ENCODE data around the gene GCH1. TPM values are rescaled to one million over a fixed set of nuclear protein-coding genes. Genes with fewer than 3 reads are reported as not detected.
"Not testable (repeated sequence)": the region's sequence is repeated elsewhere in the genome, so short reads cannot be mapped to it uniquely, and the experiment has no call there.

Gene GCH1
- total RNA-seq, 1 experiment from 2014 or later: 7.7 TPM

GRCh38 chr14:54916101-54916500 is 13.5 kb upstream of the GCH1 start:
- TF ChIP-seq CTCF (conservative IDR thresholded peaks at IDR 0.05; ENCODE audit: low read depth, low read length): no peak
- no peak for TF ChIP-seq EZH2 (IDR thresholded peaks at IDR 0.05; ENCODE audit: borderline replicate concordance, low read depth, low read length, poor library complexity, severe bottlenecking)
- intact Hi-C loops (cut with micrococcal nuclease; ENCODE audit: unreplicated experiment): no loop called here
- CTCF ChIA-PET: no interaction called here
- POLR2A ChIA-PET (ENCODE audit: low non-redundant PET): interaction anchor here (0.5 kb wide), 1 partner anchor 10 kb away, joined by 3 read pairs; no protein-coding TSS in a partner anchor
- no peak for DNase-seq (ENCODE audit: low spot score)
- no TSS peak for BruUV-seq (replicated peaks)
- Histone ChIP-seq H3K27ac (ENCODE audit: low read depth, low read length, poor library complexity, severe bottlenecking) (no peak overlapping the region), H3K4me1 (ENCODE audit: insufficient read depth, low read length, poor library complexity, severe bottlenecking) (no peaks in the 10 kb centered on the region), H3K4me3 (ENCODE audit: low read depth, low read length, poor library complexity, severe bottlenecking) (no peak overlapping the region), H3K9me3 (ENCODE audit: low read depth, low read length, poor library complexity, severe bottlenecking) (no peaks in the 10 kb centered on the region), H3K36me3 (ENCODE audit: insufficient read depth, low read length, poor library complexity, severe bottlenecking) (no peaks in the 10 kb centered on the region), H3K27me3 (replicated peaks; ENCODE audit: insufficient read depth, low read depth, low read length, poor library complexity) (no peaks in the 10 kb centered on the region)

GRCh38 chr14:54909817-54910558 is 7.4 kb upstream of the GCH1 start:
- POLR2A ChIA-PET (ENCODE audit: low non-redundant PET): no interaction called here
- no peak for DNase-seq (ENCODE audit: low spot score)
- H3K27ac ChIP-seq (ENCODE audit: low read depth, low read length, poor library complexity, severe bottlenecking): no peak overlapping the region
- no TSS peak for BruUV-seq (replicated peaks)
- H3K27me3 ChIP-seq (replicated peaks; ENCODE audit: insufficient read depth, low read depth, low read length, poor library complexity): no peaks in the 10 kb centered on the region
- no peak overlapping the region for H3K4me3 ChIP-seq (ENCODE audit: low read depth, low read length, poor library complexity, severe bottlenecking)
- H3K36me3 ChIP-seq (ENCODE audit: insufficient read depth, low read length, poor library complexity, severe bottlenecking): no peaks in the 10 kb centered on the region
- intact Hi-C loops (cut with micrococcal nuclease; ENCODE audit: unreplicated experiment): no loop called here
- TF ChIP-seq CTCF (conservative IDR thresholded peaks at IDR 0.05; ENCODE audit: low read depth, low read length) (no peak), EZH2 (IDR thresholded peaks at IDR 0.05; ENCODE audit: borderline replicate concordance, low read depth, low read length, poor library complexity, severe bottlenecking) (no peak)
- H3K4me1 ChIP-seq (ENCODE audit: insufficient read depth, low read length, poor library complexity, severe bottlenecking): no peaks in the 10 kb centered on the region
- CTCF ChIA-PET: no interaction called here
- H3K9me3 ChIP-seq (ENCODE audit: low read depth, low read length, poor library complexity, severe bottlenecking): no peaks in the 10 kb centered on the region

GRCh38 chr14:54908973-54909372 is 6.3 kb upstream of the GCH1 start:
- BruUV-seq (replicated peaks); DNase-seq (ENCODE audit: low spot score); intact Hi-C loops (cut with micrococcal nuclease; ENCODE audit: unreplicated experiment); POLR2A ChIA-PET (ENCODE audit: low non-redundant PET); H3K27ac ChIP-seq (ENCODE audit: low read depth, low read length, poor library complexity, severe bottlenecking); H3K9me3 ChIP-seq (ENCODE audit: low read depth, low read length, poor library complexity, severe bottlenecking); CTCF ChIA-PET; H3K36me3 ChIP-seq (ENCODE audit: insufficient read depth, low read length, poor library complexity, severe bottlenecking); H3K27me3 ChIP-seq (replicated peaks; ENCODE audit: insufficient read depth, low read depth, low read length, poor library complexity); H3K4me3 ChIP-seq (ENCODE audit: low read depth, low read length, poor library complexity, severe bottlenecking); H3K4me1 ChIP-seq (ENCODE audit: insufficient read depth, low read length, poor library complexity, severe bottlenecking): not testable (repeated sequence)

GRCh38 chr14:54908190-54908589 is 5.6 kb upstream of the GCH1 start:
- no peak overlapping the region for H3K27ac ChIP-seq (ENCODE audit: low read depth, low read length, poor library complexity, severe bottlenecking)
- BruUV-seq (replicated peaks): no TSS peak
- TF ChIP-seq EZH2 (IDR thresholded peaks at IDR 0.05; ENCODE audit: borderline replicate concordance, low read depth, low read length, poor library complexity, severe bottlenecking) (no peak), CTCF (conservative IDR thresholded peaks at IDR 0.05; ENCODE audit: low read depth, low read length) (no peak)
- H3K36me3 ChIP-seq (ENCODE audit: insufficient read depth, low read length, poor library complexity, severe bottlenecking): no peaks in the 10 kb centered on the region
- DNase-seq (ENCODE audit: low spot score): no peak
- ChIA-PET POLR2A (ENCODE audit: low non-redundant PET) (no interaction called here), CTCF (no interaction called here)
- H3K4me3 ChIP-seq (ENCODE audit: low read depth, low read length, poor library complexity, severe bottlenecking): no peak overlapping the region
- intact Hi-C loops (cut with micrococcal nuclease; ENCODE audit: unreplicated experiment): no loop called here
- no peaks in the 10 kb centered on the region for H3K4me1 ChIP-seq (ENCODE audit: insufficient read depth, low read length, poor library complexity, severe bottlenecking)
- no peaks in the 10 kb centered on the region for H3K9me3 ChIP-seq (ENCODE audit: low read depth, low read length, poor library complexity, severe bottlenecking)
- no peaks in the 10 kb centered on the region for H3K27me3 ChIP-seq (replicated peaks; ENCODE audit: insufficient read depth, low read depth, low read length, poor library complexity)
